GM12878 (cell line): ENCODE data around the gene MYO16.

Experiments used
- MTA2 ChIP-seq: fragments of 450-650 bp; IDR thresholded peaks from 2 replicates; pipeline ENCODE4 v1.6.1; 2016; ENCODE audit warnings: low read depth, mild to moderate bottlenecking, moderate library complexity
- POLR2A ChIP-seq: IDR thresholded peaks from 2 replicates; pipeline ENCODE4 v1.6.1; 2011; ENCODE audit warnings: low read depth, mild to moderate bottlenecking, low read length
- SPI1 ChIP-seq: IDR thresholded peaks from 2 replicates; pipeline ENCODE4 v1.6.1; 2011; ENCODE audit warnings: low read depth, mild to moderate bottlenecking, low read length, moderate library complexity, borderline replicate concordance; ENCODE audit not compliant: insufficient read depth
- TAF1 ChIP-seq: IDR thresholded peaks from 2 replicates; pipeline ENCODE4 v1.6.1; 2011; ENCODE audit warnings: mild to moderate bottlenecking, low read depth, low read length, borderline replicate concordance
- ZNF274 ChIP-seq: IDR thresholded peaks from one replicate; pipeline ENCODE4 v1.8.0; 2011; ENCODE audit not compliant: insufficient read length, insufficient read depth
- TF ChIP-seq, protein P1 (sequence below): IDR thresholded peaks from 2 replicates; pipeline ENCODE4 v1.6.1; 2011; ENCODE audit warnings: low read depth, mild to moderate bottlenecking, low read length, moderate library complexity, borderline replicate concordance; ENCODE audit errors: extremely low read depth
- TF ChIP-seq, protein P2 (sequence below), 3 experiments: IDR thresholded peaks in 2 of 3; conservative IDR thresholded peaks in 1 of 3; 2 replicates each; pipeline ENCODE4 v1.5.1; 2011; ENCODE audit warnings: low read depth in 3 of 3, low read length in 3 of 3, mild to moderate bottlenecking in 3 of 3, control low read depth in 2 of 3, moderate library complexity in 2 of 3, inconsistent platforms in 1 of 3, mixed read lengths in 1 of 3; ENCODE audit not compliant: control insufficient read depth in 2 of 3, insufficient read depth in 1 of 3; ENCODE audit errors: extremely low read depth in 1 of 3

DNA sequence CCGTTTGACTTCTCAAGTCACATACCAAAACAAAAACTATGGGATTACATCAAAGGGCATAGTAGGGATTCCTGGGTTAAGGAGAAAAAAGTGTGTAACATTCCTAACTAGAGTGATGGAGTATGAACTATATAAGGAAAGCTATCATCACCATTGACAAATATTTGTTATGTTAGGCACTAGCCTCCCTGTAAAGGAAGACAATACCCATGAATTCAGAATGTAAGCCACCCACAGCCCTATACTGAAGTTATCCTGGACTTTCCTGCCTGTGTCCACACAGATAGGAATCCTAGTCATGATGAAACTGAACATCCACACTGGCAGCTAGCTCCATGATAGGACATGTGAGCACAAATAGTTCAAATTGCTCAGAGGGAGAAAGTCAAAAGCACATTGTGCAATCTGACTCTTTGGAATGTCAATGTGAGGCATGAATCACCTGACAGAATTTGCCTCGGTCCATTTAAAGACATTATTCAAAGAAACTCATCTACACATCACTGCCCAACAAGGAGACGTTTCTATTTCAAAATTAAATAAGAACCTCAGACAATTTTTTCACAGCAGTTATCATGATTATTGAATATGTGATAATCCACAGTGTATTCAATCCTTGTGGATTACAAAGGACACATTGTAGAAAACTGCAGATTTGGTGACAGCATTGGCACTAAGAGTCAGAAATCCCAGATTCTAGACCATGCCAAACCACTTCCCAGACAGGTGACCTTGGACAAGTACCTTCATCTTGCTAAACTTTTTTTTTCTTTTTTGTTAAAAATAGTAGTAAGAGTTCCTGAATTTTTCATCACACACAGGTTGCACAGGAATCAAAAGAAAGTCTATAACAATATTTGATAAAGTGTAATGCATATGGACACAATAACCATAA, 627.7 kb downstream of the MYO16 start:
- no peak for TF ChIP-seq MTA2
- TF ChIP-seq TAF1 = no peak
- TF ChIP-seq ZNF274 = no peak
- TF ChIP-seq POLR2A = no peak
- TF ChIP-seq, protein P1, sequence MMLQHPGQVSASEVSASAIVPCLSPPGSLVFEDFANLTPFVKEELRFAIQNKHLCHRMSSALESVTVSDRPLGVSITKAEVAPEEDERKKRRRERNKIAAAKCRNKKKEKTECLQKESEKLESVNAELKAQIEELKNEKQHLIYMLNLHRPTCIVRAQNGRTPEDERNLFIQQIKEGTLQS = no peak
- TF ChIP-seq SPI1 = no peak
- TF ChIP-seq, protein P2, sequence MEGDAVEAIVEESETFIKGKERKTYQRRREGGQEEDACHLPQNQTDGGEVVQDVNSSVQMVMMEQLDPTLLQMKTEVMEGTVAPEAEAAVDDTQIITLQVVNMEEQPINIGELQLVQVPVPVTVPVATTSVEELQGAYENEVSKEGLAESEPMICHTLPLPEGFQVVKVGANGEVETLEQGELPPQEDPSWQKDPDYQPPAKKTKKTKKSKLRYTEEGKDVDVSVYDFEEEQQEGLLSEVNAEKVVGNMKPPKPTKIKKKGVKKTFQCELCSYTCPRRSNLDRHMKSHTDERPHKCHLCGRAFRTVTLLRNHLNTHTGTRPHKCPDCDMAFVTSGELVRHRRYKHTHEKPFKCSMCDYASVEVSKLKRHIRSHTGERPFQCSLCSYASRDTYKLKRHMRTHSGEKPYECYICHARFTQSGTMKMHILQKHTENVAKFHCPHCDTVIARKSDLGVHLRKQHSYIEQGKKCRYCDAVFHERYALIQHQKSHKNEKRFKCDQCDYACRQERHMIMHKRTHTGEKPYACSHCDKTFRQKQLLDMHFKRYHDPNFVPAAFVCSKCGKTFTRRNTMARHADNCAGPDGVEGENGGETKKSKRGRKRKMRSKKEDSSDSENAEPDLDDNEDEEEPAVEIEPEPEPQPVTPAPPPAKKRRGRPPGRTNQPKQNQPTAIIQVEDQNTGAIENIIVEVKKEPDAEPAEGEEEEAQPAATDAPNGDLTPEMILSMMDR (IDR thresholded peaks at IDR 0.05 in 2 of 3, conservative IDR thresholded peaks at IDR 0.05 in 1 of 3; ENCODE audit: control insufficient read depth in 2 of 3, extremely low read depth in 1 of 3, insufficient read depth in 1 of 3, low read depth in 3 of 3, low read length in 3 of 3) = no peak
